Anterior cingulate cortex (tissue), 58 donors: ENCODE results near the gene ATXN1L.
"Not testable (repeated sequence)": the region's sequence is repeated elsewhere in the genome, so short reads cannot be mapped to it uniquely, and the experiment has no call there.

Experiments used
- DNase-seq, 58 donors: peaks; one replicate each; lab custom pipeline; 2025; lab: John Stamatoyannopoulos, UW

The ATXN1L gene

DNA sequence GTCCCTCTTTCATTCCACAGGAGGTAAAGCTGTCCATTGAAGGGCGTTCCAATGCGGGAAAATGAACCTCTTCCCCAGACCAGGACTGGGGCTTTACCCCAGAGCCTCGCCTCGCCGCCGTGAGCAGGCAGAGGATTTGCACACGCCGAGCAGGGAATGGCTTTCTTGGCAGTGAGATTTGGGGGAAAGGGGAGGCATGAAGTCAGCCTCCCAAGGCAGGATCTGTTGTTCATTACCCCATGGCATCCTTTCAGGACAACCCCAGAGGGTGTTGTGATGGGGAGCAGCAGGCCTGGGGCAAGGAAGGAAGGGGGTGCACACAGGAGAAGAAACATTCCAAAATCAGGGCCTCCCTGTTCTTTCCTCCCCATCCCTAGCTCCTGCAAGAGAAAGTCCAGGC is 6.0 kb downstream of the ATXN1L start:
- DNase-seq, result peak in 3 of 58 donors; percentile 4 to 12 (median 5)

DNA sequence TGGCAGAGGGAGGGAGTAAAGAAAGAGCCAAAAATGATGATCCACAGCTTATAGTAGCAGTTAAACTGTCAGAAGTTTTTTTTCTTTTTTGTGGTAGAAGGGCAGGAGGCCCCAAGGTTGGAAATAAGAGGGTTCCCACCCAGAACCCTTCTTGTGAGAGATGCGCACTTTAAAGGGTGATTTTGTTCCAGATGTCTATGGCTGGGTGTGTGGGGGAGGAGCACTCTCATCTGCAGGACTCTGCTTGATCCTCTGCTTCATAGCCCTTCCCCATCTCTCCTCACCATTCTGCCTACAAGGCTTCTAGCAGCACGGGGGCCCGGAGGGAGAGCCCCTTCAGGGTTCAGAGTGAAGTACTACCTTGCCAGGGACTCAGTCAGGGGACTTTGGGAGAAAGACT is 6.4 kb downstream of the ATXN1L start:
- peak in 1 of 58 donors; percentile 29 for DNase-seq

GRCh38 chr16:71852561-71852960 is 6.8 kb downstream of the ATXN1L start:
- DNase-seq, result no peak

- DNase-seq, result no peak
These were observed 7.6 kb downstream of the ATXN1L start for GRCh38 chr16:71853413-71853812.

DNA sequence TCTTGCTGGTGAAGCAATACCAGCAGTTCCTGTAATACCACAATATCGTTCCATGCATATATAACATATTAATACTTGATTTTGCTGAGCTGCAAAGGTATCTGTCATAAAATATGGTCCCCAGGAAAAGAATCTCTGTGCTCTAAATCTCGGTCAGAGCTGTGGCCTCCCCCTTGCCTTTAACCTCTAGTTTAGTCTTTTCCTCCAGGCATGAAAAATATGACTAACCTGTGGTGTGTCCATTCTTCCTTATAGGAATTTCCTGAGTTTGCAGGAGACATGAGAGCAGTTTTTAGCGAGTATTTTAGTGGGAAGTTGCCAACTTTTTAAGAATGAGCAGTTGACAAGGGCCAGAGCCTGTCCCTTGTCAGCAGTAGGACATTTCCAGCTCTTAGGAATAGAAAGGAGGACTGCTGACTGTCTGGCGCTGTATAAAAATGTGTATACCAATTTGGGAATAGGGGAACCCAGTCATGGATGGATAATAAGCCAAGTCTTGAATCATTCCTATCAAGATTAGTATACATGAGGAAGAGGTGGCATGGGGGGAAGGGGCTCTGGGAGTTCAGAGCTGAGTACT is 8.7 kb downstream of the ATXN1L start:
- no peak for DNase-seq

- no peak for DNase-seq
These were observed 10.3 kb downstream of the ATXN1L start for GRCh38 chr16:71855937-71856662.

GRCh38 chr16:71859762-71860521 is 14.2 kb downstream of the ATXN1L start:
- no peak for DNase-seq

DNA sequence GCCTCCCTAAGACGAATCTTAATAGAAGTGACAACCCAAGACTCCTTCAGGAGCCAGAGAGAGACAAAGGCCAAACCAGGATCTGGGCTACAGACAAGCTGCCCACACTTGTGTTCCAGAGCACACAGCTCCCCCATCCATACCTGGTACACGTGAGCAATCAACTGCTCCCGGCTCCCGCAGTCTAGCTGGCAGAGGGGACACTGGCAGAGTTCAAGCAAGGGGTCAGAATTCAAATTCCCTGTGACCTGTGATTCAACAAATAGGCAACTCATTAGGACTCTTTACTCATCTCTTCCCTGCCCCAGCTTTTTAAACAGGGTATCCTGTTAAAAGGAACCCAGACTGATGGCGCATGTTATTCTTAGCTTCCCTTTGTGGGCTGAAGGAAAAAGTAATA is 18.2 kb downstream of the ATXN1L start:
- no peak for DNase-seq

DNA sequence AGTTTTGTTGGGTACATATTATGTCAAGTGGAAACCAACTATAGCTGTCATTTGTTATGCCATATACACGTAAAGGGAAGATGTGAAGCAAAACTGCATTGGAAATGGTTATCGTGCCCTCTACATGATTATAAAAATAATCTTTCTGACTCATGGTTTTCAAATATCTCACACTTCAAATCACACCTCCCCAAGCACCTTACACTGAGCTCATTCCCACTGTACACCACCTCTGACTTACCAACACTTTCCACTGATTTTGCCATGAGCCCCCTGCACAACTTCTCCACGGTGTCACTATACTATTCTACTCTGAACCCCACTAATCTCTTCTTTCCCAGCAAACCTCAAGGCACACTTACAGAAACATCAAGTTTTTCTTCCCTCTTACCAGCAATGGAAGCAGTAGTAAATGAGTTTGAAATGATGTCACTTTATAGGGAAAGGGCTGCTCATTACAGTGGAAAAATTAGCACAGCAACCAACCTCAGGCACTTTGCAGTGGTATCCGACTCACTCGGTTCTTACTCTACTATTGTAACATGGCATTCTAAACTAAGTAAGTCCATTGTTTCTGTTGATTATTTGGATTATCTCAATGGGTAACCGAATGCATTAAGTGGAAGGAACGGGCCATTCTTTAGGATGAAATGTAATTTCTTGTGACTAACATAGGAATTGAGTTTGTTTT is 19.5 kb downstream of the ATXN1L start:
- no peak for DNase-seq

DNA sequence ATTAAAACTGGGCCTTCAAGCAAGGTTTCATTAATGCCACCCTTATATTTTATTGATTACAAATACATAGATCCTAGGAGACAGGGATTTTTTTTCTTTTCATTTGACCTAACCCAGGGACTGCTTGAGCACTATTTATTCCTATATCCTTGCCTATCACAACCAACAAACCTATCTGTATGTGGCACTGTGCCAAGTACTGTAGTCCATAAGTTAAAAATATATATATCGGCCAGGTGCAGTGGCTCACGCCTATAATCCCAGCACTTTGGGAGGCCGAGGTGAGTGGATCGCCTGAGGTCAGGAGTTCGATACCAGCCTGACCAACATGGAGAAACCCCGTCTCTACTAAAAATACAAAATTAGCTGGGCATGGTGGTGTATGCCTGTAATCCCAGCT is 21.4 kb downstream of the ATXN1L start:
- not testable (repeated sequence) for DNase-seq

GRCh38 chr16:71867939-71868338 is 22.2 kb downstream of the ATXN1L start:
- DNase-seq, result peak in 4 of 58 donors; percentile 7 to 31 (median 18)

GRCh38 chr16:71869089-71869488 is 23.3 kb downstream of the ATXN1L start:
- no peak for DNase-seq

DNA sequence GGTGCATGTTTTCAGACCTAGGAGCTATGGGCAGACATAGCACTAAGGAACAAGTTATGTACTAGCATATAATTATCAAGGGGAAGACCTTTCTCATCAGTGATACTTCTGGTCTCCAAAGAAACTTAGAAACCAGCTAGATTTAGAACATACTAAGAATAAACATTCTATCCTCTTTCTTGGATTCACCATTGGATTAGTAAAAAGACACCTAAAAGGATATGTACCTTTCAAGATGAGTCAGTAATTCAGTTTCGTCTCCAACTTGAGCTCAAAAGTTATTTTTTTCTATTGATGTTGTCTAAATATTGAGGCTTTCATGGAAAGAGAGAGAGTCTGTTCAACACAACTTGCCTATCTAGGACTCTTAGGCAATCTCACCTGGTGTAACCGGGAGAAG is 25.0 kb downstream of the ATXN1L start:
- DNase-seq, result no peak

DNA sequence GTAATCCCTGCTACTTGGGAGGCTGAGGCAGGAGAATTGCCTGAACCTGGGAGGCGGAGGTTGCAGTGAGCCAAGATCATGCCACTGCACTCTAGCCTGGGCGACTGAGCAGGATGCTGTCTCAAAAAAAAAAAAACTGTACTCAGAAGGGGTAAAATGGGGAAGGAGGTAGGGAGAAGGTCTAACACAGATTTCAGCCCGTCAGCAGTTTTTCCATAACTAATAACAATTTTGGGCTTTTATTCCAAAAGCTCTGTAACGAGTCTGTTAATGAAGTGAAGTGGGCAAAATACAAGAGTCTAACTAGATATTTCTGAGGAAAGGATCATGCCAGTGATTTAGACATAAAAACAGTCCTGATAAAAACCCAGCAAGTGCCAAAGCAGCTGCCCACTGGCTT is 27.4 kb downstream of the ATXN1L start:
- DNase-seq, result no peak

- no peak for DNase-seq
These were observed 33.1 kb downstream of the ATXN1L start for GRCh38 chr16:71878911-71879310.

GRCh38 chr16:71880176-71880575 is 34.4 kb downstream of the ATXN1L start:
- peak in 1 of 58 donors; percentile 17 for DNase-seq

GRCh38 chr16:71882505-71883167 is 36.9 kb downstream of the ATXN1L start:
- DNase-seq, result peak in 32 of 58 donors; percentile 1 to 65 (median 16)

GRCh38 chr16:71883168-71883848 is 37.5 kb downstream of the ATXN1L start:
- DNase-seq, result peak in 45 of 58 donors; percentile 8 to 63 (median 35)

DNA sequence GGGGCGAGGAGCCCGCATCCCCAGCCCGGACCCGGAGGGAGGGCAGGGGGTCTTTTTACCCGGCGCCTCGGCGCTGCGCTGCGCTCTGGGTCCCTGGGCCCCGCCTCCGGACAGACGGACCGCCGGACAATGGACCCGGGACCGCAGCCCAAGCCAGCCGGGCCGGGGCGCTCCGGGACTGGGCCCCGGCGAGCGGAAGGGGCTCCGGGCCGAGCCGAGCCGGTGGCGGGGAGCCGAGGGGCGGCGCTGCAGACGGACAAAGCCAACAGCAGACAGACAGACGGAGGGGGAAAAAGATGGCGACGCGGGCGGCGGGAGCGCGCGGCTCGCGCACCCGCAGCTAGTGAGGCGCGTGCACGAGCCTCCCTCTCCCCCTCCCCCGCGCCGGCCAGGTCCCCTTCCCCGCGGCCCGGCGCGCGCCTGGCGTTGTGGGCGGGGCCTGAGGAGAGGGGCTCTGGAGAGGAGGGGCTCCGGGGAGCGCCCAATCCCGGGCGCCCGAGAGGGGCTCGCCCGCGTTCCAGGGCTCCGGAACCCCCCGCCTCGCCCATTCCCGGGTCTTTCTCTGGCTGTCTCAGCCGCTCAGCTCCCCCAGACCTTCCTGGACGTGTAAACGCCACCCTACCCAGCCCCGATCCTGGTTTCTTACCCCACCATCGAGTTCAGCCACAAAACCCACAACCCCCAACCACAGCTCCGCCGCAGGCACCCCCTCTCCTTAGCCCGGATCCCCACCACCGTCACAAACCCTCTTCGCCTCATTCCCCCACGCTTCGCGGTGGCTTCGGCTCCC is 38.3 kb downstream of the ATXN1L start, which contains the start of gene ZNF821:
TSS of gene ZNF821 (minus strand) at position 334 of the 790 bp plus-strand sequence. CDS start 4,236 bp downstream, outside the sequence.
- DNase-seq, result peak in 55 of 58 donors; percentile 25 to 85 (median 68)
